Right hindlimb (tissue), 1 donor: ENCODE results near the gene ACADSB.

ENCODE experiments used
- DNase-seq: peaks from one replicate; pipeline ENCODE4 v3.0.0-alpha.2; 2018

Gene ACADSB

GRCh38 chr10:123007558-123008354 is 1.1 kb upstream of the ACADSB start:
- DNase-seq, result peak; percentile 21

- peak; percentile 21 for DNase-seq
These were observed 457 bp downstream of the ACADSB start for GRCh38 chr10:123009105-123009820.

- no peak for DNase-seq
These were observed 3.2 kb downstream of the ACADSB start for GRCh38 chr10:123011987-123012386.

- no peak for DNase-seq
These were observed 4.9 kb downstream of the ACADSB start for GRCh38 chr10:123013456-123014419.

- DNase-seq, result no peak
These were observed 6.0 kb downstream of the ACADSB start for GRCh38 chr10:123014772-123015171.

DNA sequence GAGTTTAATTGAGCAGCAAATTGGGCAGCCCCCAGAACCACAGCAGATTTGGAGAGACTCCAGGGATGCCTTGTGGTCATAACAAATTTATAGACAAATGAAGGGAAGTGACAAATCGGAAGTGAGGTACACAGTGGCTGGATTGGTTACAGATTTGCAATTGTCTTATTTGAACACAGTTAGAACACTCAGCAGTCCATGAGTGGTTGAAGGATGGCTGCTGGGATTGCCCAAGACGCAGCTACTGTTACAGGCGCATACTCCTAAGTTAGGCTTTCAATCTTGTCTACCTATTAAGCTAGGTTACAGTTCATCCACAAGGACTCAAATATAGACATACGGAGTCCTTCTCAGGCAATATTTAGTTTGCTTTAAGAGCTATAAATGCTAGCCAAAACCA is 7.4 kb downstream of the ACADSB start:
- DNase-seq, result no peak

DNA sequence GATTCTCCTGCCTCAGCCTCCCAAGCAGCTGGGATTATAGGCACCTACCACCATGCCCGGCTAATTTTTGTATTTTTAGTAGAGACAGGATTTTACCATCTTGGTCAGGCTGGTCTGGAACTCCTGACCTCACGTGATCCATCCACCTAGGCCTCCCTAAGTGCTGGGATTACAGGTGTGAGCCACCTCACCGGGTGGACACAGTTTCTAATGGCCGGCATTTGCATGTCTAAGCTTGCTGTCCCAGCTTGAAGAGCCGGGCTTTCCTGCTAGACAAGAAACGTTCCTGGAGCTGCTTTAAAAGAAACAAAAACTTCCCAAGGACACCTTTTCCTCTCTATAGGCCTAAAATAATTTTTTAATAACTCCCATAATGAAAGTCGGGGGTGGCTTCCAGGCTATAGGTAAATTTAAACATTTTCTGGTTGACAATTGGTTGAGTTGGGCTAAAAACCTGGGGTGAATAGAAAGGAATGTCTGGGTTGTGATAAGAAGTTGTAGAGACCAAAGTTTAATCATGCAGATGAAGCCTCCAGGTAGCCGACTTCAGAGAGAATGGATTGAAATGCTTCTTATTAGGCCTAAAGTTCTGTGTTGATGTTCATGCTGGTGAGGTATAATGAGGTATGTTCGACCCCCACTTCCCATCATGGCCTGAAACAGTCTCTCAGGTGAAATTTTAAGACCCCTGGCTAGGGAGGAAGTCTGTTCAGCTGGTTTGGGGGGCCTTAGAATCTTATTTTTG is 8.8 kb downstream of the ACADSB start:
- no peak for DNase-seq

DNA sequence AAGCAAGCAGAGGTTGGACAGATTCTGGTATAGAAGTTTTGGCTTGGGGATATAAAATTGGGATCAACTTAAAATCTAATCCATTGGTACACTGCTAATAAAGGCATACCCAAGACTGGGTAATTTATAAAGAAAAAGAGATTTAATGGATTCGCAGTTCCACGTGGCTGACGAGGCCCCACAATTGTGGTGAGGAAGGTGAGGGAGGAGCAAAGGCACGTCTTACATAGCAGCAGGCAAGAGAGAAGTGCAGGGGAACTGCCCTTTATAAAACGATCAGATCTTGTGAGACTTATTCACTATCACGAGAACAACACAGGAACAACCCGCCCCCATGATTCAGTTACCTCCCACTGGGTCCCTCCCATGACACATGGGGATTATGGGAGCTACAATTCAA is 9.7 kb downstream of the ACADSB start:
- DNase-seq, result no peak

DNA sequence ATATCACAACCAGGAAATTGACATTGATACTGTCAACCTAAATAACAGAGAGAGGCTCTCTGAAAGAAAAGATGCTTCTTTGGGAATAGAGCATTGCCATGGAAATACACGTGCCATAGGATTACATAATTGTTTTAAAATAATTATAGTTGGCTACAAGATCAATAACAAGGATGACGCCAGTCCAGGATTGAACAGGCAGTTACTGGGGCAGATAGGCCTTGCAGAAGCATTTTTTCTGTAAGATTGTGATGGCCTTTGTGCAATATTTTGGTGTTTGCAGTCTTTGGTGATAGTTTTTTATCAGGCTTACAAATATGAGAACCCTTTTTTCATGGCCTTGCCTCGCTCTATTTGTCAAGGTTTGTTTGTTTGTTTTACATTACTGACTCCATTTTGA is 10.5 kb downstream of the ACADSB start:
- no peak for DNase-seq

- no peak for DNase-seq
These were observed 11.3 kb downstream of the ACADSB start for GRCh38 chr10:123019941-123020703.

- DNase-seq, result no peak
These were observed 12.7 kb downstream of the ACADSB start for GRCh38 chr10:123021517-123021916.

GRCh38 chr10:123024540-123024939 is 15.7 kb downstream of the ACADSB start:
- DNase-seq, result no peak

DNA sequence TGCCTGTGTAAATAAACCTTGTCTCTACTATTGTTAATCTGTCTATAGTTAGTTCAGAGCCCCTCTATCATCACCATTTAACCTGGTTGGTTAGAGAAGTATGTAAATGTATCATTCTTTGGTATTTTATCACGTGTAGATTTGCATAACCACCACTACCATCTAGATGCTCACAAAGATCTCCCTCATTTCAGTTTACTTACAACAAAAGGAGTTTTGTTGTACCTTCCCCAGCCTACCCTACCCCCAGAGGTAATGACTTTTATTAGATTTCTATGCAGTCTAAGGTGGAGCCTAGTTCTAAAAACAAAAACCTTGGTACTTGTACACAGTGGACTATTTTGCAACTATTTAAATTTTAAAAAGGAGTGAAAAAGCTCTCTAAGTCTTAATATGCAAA is 17.5 kb downstream of the ACADSB start:
- DNase-seq, result no peak

DNA sequence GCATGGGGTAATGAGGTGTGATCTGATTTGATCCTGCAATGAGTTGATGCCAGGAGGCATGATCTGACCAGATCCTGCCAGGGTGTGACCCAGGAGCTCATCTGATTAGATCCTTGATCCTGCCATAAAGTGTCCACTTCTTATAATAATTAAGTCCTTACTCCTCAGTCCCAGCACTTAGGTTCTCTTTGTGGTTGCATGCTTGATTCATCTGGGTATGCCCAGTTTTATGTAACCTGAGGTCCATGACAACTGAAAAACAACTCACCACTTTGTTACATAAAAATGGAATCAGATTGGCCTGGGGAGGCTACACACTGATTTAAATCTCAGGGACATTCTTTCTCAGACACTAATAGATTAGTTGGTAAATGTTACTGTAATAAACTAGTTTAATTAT is 19.1 kb downstream of the ACADSB start:
- DNase-seq, result no peak

GRCh38 chr10:123031124-123031523 is 22.3 kb downstream of the ACADSB start:
- DNase-seq, result no peak

GRCh38 chr10:123034332-123034731 is 25.5 kb downstream of the ACADSB start:
- no peak for DNase-seq

GRCh38 chr10:123035467-123036086 is 26.8 kb downstream of the ACADSB start:
- no peak for DNase-seq

DNA sequence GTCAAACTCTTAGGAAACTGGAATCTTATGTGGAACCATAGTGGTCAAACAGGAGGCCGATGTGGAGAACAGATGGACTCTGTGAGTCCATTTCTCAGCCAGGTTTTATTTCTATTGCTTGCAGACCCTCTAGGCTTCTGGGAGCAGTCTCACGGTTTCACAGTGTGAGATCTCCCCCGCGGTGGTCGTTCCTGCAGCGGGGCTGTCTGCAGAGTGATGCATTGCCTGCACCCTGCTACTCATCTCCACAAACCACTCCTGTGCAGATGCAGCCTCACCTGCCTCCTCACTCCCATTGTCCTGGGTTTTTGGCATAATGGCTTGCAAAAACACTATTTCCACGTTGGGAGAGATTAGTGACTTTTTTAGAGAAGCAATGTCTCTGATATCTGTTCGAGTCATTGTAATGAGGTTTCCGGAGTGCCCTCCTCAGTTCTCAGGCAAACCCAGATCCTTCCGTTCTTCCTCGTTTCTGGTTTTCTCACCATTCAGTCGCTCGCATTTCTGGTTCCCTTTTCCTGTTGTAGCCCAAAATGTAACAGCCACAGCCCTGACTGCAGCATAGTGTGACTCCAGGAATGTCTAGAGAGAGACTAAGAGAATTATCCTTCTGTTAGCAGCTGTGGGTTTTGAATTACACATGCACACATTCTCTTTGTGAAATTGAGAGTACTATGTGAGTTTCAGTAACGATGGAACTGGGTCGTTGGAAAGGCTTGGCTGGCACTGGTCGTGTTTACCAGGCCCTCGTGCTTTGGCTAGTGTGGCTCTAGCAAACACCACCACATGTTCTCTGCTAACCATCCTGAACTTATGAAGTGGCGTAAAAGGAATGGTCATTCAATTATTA is 30.2 kb downstream of the ACADSB start:
- DNase-seq, result no peak

DNA sequence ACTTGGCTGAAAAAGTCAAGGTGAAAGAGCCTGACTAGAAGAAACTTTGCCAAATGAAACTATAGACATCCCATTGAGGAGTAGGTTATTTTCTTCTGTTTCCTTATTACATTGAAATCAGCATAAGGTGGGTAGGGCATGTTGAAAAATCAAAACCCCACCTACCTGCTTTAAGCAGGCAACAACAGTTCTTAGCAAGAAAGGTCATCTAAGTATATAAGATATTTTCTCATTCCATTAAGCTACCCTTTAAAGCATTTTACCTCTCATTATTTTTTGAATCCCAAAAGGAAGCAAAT is 30.8 kb downstream of the ACADSB start:
- DNase-seq, result no peak

DNA sequence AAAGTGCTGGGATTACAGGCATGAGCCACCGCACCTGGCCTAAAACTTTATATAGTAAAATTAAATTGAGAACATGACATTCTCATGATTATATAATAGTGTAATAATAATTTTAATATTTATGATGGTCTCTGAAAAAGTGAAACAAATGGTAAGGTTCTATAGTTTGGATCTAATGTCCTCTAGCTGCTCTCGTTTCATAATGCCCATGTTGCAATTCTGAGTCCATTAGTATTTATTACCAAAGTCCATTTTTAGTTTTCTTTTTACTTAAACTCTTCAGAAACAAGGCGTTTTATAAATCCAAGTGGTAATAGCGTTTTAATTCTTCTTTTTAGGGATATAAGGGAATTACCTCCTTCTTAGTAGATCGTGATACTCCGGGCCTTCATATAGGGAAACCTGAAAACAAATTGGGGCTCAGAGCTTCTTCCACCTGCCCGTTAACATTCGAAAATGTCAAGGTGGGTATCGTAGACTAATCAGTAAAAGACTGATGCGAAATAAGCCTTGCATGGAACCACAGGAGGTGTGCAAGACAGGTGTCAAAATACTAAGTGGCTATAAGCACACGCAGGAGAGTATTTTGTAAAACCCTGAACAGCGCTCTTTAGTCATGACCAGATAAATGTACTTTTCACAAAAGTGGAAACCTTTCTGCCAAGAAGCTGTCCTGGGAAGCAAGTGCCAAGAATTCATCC is 34.1 kb downstream of the ACADSB start:
- DNase-seq, result no peak
